ENCODE data around the gene SERPINB10. TPM values are rescaled to one million over a fixed set of nuclear protein-coding genes. Genes with fewer than 3 reads are reported as not detected.

Gene SERPINB10
- total and polyA plus RNA-seq, 9 of the 15 experiments (the other 6 are each of a cell fraction or from before 2014, with no cell fraction given): not detected

DNA sequence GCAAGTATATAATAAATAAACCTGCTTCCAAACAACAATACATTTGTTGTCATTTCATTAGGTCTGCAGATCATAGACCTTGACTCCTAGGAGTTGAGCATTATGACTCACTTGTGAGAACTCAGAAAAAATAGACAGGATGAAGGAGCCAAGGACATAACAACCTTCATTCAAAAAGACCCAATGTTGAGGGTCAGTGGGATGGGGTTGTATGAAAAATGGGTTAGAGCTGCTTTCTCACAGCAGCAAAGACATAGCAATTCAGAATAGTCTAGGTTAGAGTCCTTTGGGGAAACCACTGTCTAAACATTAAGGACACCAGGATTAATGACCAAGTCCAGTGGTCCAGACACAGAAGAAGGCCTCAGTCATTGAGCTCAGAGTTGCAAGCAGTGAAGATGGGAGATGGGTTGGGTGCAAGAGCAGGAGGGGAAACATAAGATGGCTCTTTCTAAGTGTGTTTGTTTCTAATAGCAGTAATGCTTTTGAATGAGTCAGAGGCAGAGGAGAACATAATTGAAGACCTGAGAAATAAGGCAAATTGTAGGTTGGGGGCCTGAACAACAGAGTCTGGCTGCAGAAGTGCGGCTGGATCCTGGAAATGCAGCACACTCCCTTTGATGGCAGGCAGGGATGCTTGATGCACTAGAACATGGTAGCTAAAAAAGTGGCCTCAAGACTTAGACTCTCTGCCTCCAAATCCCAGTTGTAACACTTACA is 3.7 kb upstream of the SERPINB10 start (continued):
- TF ChIP-seq, protein P1, sequence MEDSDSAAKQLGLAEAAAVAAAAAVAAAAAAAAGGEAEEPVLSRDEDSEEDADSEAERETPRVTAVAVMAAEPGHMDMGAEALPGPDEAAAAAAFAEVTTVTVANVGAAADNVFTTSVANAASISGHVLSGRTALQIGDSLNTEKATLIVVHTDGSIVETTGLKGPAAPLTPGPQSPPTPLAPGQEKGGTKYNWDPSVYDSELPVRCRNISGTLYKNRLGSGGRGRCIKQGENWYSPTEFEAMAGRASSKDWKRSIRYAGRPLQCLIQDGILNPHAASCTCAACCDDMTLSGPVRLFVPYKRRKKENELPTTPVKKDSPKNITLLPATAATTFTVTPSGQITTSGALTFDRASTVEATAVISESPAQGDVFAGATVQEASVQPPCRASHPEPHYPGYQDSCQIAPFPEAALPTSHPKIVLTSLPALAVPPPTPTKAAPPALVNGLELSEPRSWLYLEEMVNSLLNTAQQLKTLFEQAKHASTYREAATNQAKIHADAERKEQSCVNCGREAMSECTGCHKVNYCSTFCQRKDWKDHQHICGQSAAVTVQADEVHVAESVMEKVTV (CRISPR knock-in tag; IDR thresholded peaks at IDR 0.05): no peak

DNA sequence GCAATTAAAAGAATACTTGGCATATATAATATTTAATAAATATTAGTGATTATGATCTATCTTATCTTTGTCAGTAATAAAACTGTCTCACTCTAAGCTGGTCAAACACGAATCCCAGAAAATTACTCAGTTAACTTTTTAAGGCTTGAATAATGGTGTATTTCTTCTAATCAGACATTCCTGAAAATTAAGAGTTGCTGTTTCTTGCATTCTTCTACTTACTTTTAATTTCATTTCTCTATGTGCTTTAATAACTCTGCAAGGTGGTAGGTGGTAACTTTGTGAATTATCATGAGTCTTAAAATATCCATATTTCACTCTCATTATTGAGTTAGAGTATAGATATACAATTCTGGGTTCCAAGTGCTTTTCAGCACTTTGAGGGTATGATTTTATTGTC is 3.1 kb upstream of the SERPINB10 start:
- WGBS (ENCODE audit: insufficient coverage, low coverage, missing lambda C conversion rate): 9% methylated on average over 1 of the region's 1 CpG
- CTCF ChIA-PET (ENCODE audit: low intra/inter-chr PET ratio): no interaction called here

More for the DNA sequence above, 3.1 kb upstream of the SERPINB10 start:
- DNase-seq (ENCODE audit: extremely low read depth in 1 of 4, low spot score in 3 of 4) (no peak), ATAC-seq (no peak), FAIRE-seq (no peak)
- no peaks in the 10 kb centered on the region for H3K27me3 ChIP-seq (ENCODE audit: control insufficient read depth in 2 of 2, insufficient read depth in 2 of 2, low read length in 2 of 2)
- TF ChIP-seq, protein P2, sequence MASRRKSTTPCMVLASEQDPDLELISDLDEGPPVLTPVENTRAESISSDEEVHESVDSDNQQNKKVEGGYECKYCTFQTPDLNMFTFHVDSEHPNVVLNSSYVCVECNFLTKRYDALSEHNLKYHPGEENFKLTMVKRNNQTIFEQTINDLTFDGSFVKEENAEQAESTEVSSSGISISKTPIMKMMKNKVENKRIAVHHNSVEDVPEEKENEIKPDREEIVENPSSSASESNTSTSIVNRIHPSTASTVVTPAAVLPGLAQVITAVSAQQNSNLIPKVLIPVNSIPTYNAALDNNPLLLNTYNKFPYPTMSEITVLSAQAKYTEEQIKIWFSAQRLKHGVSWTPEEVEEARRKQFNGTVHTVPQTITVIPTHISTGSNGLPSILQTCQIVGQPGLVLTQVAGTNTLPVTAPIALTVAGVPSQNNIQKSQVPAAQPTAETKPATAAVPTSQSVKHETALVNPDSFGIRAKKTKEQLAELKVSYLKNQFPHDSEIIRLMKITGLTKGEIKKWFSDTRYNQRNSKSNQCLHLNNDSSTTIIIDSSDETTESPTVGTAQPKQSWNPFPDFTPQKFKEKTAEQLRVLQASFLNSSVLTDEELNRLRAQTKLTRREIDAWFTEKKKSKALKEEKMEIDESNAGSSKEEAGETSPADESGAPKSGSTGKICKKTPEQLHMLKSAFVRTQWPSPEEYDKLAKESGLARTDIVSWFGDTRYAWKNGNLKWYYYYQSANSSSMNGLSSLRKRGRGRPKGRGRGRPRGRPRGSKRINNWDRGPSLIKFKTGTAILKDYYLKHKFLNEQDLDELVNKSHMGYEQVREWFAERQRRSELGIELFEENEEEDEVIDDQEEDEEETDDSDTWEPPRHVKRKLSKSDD (conservative IDR thresholded peaks at IDR 0.05; ENCODE audit: low read length): no peak
- TF ChIP-seq, protein P3, sequence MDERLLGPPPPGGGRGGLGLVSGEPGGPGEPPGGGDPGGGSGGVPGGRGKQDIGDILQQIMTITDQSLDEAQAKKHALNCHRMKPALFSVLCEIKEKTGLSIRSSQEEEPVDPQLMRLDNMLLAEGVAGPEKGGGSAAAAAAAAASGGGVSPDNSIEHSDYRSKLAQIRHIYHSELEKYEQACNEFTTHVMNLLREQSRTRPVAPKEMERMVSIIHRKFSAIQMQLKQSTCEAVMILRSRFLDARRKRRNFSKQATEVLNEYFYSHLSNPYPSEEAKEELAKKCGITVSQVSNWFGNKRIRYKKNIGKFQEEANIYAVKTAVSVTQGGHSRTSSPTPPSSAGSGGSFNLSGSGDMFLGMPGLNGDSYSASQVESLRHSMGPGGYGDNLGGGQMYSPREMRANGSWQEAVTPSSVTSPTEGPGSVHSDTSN (CRISPR knock-in tag; IDR thresholded peaks at IDR 0.05; ENCODE audit: low read depth): no peak
- TF ChIP-seq, protein P3 (tag; conservative IDR thresholded peaks at IDR 0.05; ENCODE audit: low read depth): no peak
- no peak for TF ChIP-seq CHCHD3 (CRISPR knock-in tag; IDR thresholded peaks at IDR 0.05)
- no peak for TF ChIP-seq NCOA2 (IDR thresholded peaks at IDR 0.05; ENCODE audit: partially characterized antibody in 2 of 2)
- no peak for TF ChIP-seq WHSC1 (IDR thresholded peaks at IDR 0.05; ENCODE audit: low read length)
- TF ChIP-seq, protein P1 (CRISPR knock-in tag; IDR thresholded peaks at IDR 0.05): no peak
- TF ChIP-seq MEIS2 (IDR thresholded peaks at IDR 0.05; ENCODE audit: partially characterized antibody): no peak
- no peaks in the 10 kb centered on the region for H3K4me1 ChIP-seq (replicated peaks in 1 of 2; ENCODE audit: control insufficient read depth in 2 of 2, insufficient read depth in 2 of 2, low read length in 2 of 2)
- POLR2A ChIA-PET: no interaction called here
- intact Hi-C loops (cut with micrococcal nuclease): no loop called here
- no peak overlapping the region for H3K4me3 ChIP-seq
- H3K79me2 ChIP-seq (ENCODE audit: control insufficient read depth, insufficient read depth, low read length): no peaks in the 10 kb centered on the region
- no peak overlapping the region for H3K4me2 ChIP-seq (ENCODE audit: insufficient read depth, low read length)
- no peaks in the 10 kb centered on the region for H3K9me1 ChIP-seq (ENCODE audit: control insufficient read depth, insufficient read depth, low read length)
- no TSS peak for BruUV-seq (replicated peaks)
- no peak overlapping the region for H2AFZ ChIP-seq (ENCODE audit: low read depth, low read length)
- H3K9me3 ChIP-seq (replicated peaks; ENCODE audit: control insufficient read depth, insufficient read depth, low read depth, low read length): no peaks in the 10 kb centered on the region
- H4K20me1 ChIP-seq (replicated peaks; ENCODE audit: control insufficient read depth, insufficient read depth, low read length): no peaks in the 10 kb centered on the region
- in situ Hi-C loops (cut with MboI): no loop called here
- H3K9ac ChIP-seq (ENCODE audit: insufficient read depth in 1 of 2, low read depth in 2 of 2, low read length in 2 of 2): no peak overlapping the region
- H3K27ac ChIP-seq (ENCODE audit: extremely low read depth, low read depth, low read length): no peak overlapping the region
- no peaks in the 10 kb centered on the region for H3K36me3 ChIP-seq (ENCODE audit: control insufficient read depth, insufficient read depth, low read length)
